ENCODE data around the gene GSTA4.

Gene GSTA4

DNA sequence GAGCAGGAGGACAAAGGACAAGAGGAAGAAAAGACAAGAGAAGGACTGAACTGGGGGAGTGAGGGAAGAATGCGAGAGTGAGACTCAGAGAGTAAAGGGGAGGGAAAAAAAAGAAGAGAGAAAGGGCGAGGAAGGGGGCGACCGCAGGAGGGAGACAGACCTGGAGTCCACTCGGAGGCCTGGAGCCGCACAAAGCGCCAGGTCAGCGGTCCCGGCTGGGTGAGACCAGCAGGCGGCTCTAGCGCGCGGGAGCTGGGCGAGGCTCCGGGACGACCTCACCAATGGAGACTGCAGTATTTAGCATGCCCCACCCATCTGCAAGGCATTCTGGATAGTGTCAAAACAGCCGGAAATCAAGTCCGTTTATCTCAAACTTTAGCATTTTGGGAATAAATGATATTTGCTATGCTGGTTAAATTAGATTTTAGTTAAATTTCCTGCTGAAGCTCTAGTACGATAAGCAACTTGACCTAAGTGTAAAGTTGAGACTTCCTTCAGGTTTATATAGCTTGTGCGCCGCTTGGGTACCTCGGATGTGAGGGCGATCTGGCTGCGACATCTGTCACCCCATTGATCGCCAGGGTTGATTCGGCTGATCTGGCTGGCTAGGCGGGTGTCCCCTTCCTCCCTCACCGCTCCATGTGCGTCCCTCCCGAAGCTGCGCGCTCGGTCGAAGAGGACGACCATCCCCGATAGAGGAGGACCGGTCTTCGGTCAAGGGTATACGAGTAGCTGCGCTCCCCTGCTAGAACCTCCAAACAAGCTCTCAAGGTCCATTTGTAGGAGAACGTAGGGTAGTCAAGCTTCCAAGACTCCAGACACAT, at the start of gene GSTA4:
GSTA4 (minus strand) TSS at position 196 of the 824 bp plus-strand sequence. CDS start 1,041 bp downstream, outside the sequence.
- POLR2A ChIA-PET: interaction anchor here (0.6 to 2.8 kb wide), 10 partner anchors 18 to 419 kb away, joined by 3 to 17 read pairs (median 3); partner anchors contain the start of gene FBXO9
- CTCF ChIA-PET: interaction anchor here (0.7 to 1.4 kb wide), 3 partner anchors 49 to 746 kb away, joined by 3 to 5 read pairs (median 4); no protein-coding TSS in a partner anchor
- DNase-seq (ENCODE audit: extremely low spot score): peak; percentile 91
- TF ChIP-seq, protein P1, sequence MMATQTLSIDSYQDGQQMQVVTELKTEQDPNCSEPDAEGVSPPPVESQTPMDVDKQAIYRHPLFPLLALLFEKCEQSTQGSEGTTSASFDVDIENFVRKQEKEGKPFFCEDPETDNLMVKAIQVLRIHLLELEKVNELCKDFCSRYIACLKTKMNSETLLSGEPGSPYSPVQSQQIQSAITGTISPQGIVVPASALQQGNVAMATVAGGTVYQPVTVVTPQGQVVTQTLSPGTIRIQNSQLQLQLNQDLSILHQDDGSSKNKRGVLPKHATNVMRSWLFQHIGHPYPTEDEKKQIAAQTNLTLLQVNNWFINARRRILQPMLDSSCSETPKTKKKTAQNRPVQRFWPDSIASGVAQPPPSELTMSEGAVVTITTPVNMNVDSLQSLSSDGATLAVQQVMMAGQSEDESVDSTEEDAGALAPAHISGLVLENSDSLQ (IDR thresholded peaks at IDR 0.05): peak; percentile 77
- TF ChIP-seq ELF4 (IDR thresholded peaks at IDR 0.05) (0 out of 2 replicates have a peak, but pooled peaks have one; percentile 14), ZNF384 (IDR thresholded peaks at IDR 0.05) (peak; percentile 54), L3MBTL2 (conservative IDR thresholded peaks at IDR 0.05) (peak; percentile 91)

- ChIA-PET CTCF (interaction anchor here (1.4 kb wide), 1 partner anchor 49 kb away, joined by 5 read pairs; no protein-coding TSS in a partner anchor), POLR2A (no interaction called here)
- TF ChIP-seq BHLHE40 (IDR thresholded peaks at IDR 0.05; ENCODE audit: borderline replicate concordance) (no peak), FOXA1 (IDR thresholded peaks at IDR 0.05) (no peak)
- TF ChIP-seq, protein P1 (IDR thresholded peaks at IDR 0.05): no peak
- no peak for DNase-seq (ENCODE audit: extremely low spot score)
Measured at GRCh38 chr6:53044572-53044971, 49.5 kb upstream of the GSTA4 start.

- CTCF ChIA-PET: interaction anchor here (1.4 kb wide), 1 partner anchor 48 kb away, joined by 5 read pairs; no protein-coding TSS in a partner anchor
- no peak for DNase-seq (ENCODE audit: extremely low spot score)
- POLR2A ChIA-PET: interaction anchor here (1.0 kb wide), 1 partner anchor 19 kb away, joined by 3 read pairs; no protein-coding TSS in a partner anchor
- TF ChIP-seq FOXM1 (IDR thresholded peaks at IDR 0.05; ENCODE audit: borderline replicate concordance) (no peak), SUZ12 (IDR thresholded peaks at IDR 0.05) (no peak), SP1 (IDR thresholded peaks at IDR 0.05) (no peak), LEF1 (IDR thresholded peaks at IDR 0.05; ENCODE audit: borderline replicate concordance) (no peak), ELF4 (IDR thresholded peaks at IDR 0.05) (no peak), ZNF384 (IDR thresholded peaks at IDR 0.05) (no peak), L3MBTL2 (conservative IDR thresholded peaks at IDR 0.05) (no peak), BHLHE40 (IDR thresholded peaks at IDR 0.05; ENCODE audit: borderline replicate concordance) (no peak), ARNT (IDR thresholded peaks at IDR 0.05) (no peak)
Measured at GRCh38 chr6:53044071-53044470, 49.0 kb upstream of the GSTA4 start.

DNA sequence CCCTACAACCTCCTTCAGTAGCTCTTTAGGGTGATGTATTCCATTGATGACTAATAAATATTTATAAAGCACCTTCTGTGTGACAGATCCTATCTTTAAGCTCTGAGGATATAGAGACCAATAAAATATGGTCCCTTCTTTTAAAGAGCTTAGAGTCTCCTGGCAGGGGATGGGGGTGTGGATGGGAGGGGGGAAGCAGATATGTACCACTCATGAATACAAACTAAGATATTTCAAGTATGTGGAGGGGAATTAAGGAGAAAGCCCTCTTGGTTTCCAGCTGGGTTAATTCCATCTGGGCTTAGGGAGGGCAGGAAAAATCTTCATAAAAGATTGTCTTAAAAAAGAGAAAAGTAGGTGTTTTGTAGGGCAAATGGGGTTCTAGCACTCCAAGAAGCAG, 48.5 kb upstream of the GSTA4 start:
- TF ChIP-seq L3MBTL2 (conservative IDR thresholded peaks at IDR 0.05) (no peak), ELF4 (IDR thresholded peaks at IDR 0.05) (no peak), NFRKB (IDR thresholded peaks at IDR 0.05) (no peak), HDGF (IDR thresholded peaks at IDR 0.05; ENCODE audit: borderline replicate concordance) (no peak), SUZ12 (IDR thresholded peaks at IDR 0.05) (no peak), ARNT (IDR thresholded peaks at IDR 0.05) (no peak), FOXA1 (IDR thresholded peaks at IDR 0.05) (no peak), BHLHE40 (IDR thresholded peaks at IDR 0.05; ENCODE audit: borderline replicate concordance) (no peak), FOXK2 (IDR thresholded peaks at IDR 0.05) (no peak), ZNF384 (IDR thresholded peaks at IDR 0.05) (no peak), TARDBP (IDR thresholded peaks at IDR 0.05) (no peak), CTBP1 (IDR thresholded peaks at IDR 0.05; ENCODE audit: borderline replicate concordance) (no peak), FOXM1 (IDR thresholded peaks at IDR 0.05; ENCODE audit: borderline replicate concordance) (no peak), LEF1 (IDR thresholded peaks at IDR 0.05; ENCODE audit: borderline replicate concordance) (no peak)
- TF ChIP-seq, protein P1 (IDR thresholded peaks at IDR 0.05): no peak
- ChIA-PET POLR2A (interaction anchor here (1.0 kb wide), 1 partner anchor 19 kb away, joined by 3 read pairs; no protein-coding TSS in a partner anchor), CTCF (interaction anchor here (0.6 to 1.4 kb wide), 4 partner anchors 9 to 1861 kb away, joined by 3 to 5 read pairs (median 4); no protein-coding TSS in a partner anchor)
- DNase-seq (ENCODE audit: extremely low spot score): no peak

GRCh38 chr6:53042112-53042511, 47.0 kb upstream of the GSTA4 start:
- POLR2A ChIA-PET: interaction anchor here (1.0 kb wide), 1 partner anchor 14 kb away, joined by 3 read pairs; no protein-coding TSS in a partner anchor
- TF ChIP-seq FOXK2 (IDR thresholded peaks at IDR 0.05): no peak
- no peak for TF ChIP-seq LEF1 (IDR thresholded peaks at IDR 0.05; ENCODE audit: borderline replicate concordance)
- no peak for TF ChIP-seq CTBP1 (IDR thresholded peaks at IDR 0.05; ENCODE audit: borderline replicate concordance)
- TF ChIP-seq, protein P1 (IDR thresholded peaks at IDR 0.05): no peak
- TF ChIP-seq BHLHE40 (IDR thresholded peaks at IDR 0.05; ENCODE audit: borderline replicate concordance): no peak
- TF ChIP-seq FOXA1 (IDR thresholded peaks at IDR 0.05): no peak
- TF ChIP-seq ARNT (IDR thresholded peaks at IDR 0.05): no peak
- no peak for TF ChIP-seq HDGF (IDR thresholded peaks at IDR 0.05; ENCODE audit: borderline replicate concordance)
- TF ChIP-seq SUZ12 (IDR thresholded peaks at IDR 0.05): no peak
- TF ChIP-seq TARDBP (IDR thresholded peaks at IDR 0.05): no peak
- no peak for TF ChIP-seq L3MBTL2 (conservative IDR thresholded peaks at IDR 0.05)
- no peak for TF ChIP-seq NFRKB (IDR thresholded peaks at IDR 0.05)
- no peak for DNase-seq (ENCODE audit: extremely low spot score)

More at GRCh38 chr6:53042112-53042511, 47.0 kb upstream of the GSTA4 start:
- CTCF ChIA-PET: no interaction called here
